PC-3 (cell line): Measurements from ENCODE around the gene DIAPH1.

Experiments used
- CTCF ChIP-seq: fragments of 300-600 bp; sonication (generic); conservative IDR thresholded peaks from 2 replicates; pipeline ENCODE4 v1.5.1; 2017; ENCODE audit warnings: antibody characterized with exemption, low read depth, mild to moderate bottlenecking, low read length
- EZH2 ChIP-seq: fragments of 300-600 bp; sonication (generic); IDR thresholded peaks from one replicate; pipeline ENCODE4 v1.6.1; 2017; ENCODE audit warnings: antibody characterized with exemption, mild to moderate bottlenecking, low read length; ENCODE audit not compliant: unreplicated experiment

GRCh38 chr5:141598391-141599345 is 20.1 kb downstream of the DIAPH1 start:
- TF ChIP-seq CTCF (no peak), EZH2 (no peak)
